Mammary epithelial cell (primary cell): Measurements from ENCODE around the gene IFNAR2.

Source experiments
- CTCF ChIP-seq, 2 donors: IDR thresholded peaks in 1 of 2; conservative IDR thresholded peaks in 1 of 2; 2 replicates each; pipeline ENCODE4 v1.5.1; 2011 to 2012; ENCODE audit warnings: inconsistent platforms in 2 of 2, low read length in 2 of 2, mild to moderate bottlenecking in 2 of 2, control low read depth in 1 of 2, low read depth in 1 of 2; ENCODE audit not compliant: insufficient read depth in 1 of 2; ENCODE audit errors: extremely low read depth in 1 of 2
- EZH2 ChIP-seq: IDR thresholded peaks from 2 replicates; pipeline ENCODE4 v1.6.1; 2012; ENCODE audit warnings: low read length, inconsistent platforms, borderline replicate concordance

GRCh38 chr21:33257094-33257803 lies 27.5 kb downstream of the IFNAR2 start:
- TF ChIP-seq CTCF (conservative IDR thresholded peaks at IDR 0.05 in 1 of 2, IDR thresholded peaks at IDR 0.05 in 1 of 2; ENCODE audit: extremely low read depth in 1 of 2, insufficient read depth in 1 of 2, low read depth in 1 of 2, low read length in 2 of 2) (no peak), EZH2 (no peak)
